IPS DF 4.7 (cell line): Measurements from ENCODE around the gene JOSD1.

ENCODE experiments used
- DNase-seq: peaks from one replicate; pipeline ENCODE4 v3.0.0-alpha.2; 2013; ENCODE audit warnings: low spot score; ENCODE audit errors: extremely low read depth

JOSD1 gene

GRCh38 chr22:38715176-38715764 is 14.5 kb upstream of the JOSD1 start:
- DNase-seq = no peak

- no peak for DNase-seq
Observed at GRCh38 chr22:38713921-38714320, 13.2 kb upstream of the JOSD1 start.

GRCh38 chr22:38712486-38713207 is 11.9 kb upstream of the JOSD1 start:
- DNase-seq = no peak

GRCh38 chr22:38710866-38711265 is 10.1 kb upstream of the JOSD1 start:
- no peak for DNase-seq

DNA sequence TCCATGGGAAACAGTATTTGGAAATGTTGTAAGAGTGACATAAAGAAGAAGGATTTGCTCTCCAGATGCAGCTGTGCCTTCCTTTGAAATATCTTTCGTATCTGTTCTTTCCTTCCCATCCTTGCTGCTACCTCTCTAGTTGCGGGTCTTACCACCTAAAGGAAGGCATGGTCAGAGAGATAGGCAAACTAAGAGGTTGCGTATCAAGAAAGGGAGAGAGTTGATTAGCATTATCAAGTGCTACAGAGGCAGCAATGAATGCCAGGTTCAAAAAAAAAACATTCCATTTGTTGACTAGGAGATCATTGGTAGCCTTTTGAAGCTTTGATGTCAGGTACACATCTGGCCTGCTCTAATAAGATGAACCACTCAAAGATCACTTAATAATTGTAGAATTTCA is 9.6 kb upstream of the JOSD1 start:
- no peak for DNase-seq

DNA sequence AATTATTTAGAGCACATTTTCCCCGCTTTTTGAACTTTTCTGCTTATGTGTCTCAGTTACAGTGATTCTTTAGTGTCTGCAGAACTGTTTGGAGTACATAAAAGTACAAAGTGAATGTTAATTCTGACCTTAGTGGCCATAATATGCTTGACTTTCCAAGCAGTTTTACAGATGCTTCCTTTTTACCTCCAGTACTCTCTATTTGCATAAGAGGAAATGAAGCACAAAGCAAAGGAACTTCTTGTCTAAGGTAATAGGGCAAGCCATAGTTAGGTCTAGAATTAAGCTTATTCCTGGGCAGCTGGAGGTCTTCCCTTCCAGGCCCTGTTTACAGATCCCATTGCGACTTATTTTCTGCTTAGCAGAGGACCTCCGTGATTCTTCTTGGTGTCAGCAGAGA is 8.6 kb upstream of the JOSD1 start:
- no peak for DNase-seq

- no peak for DNase-seq
Observed at GRCh38 chr22:38707984-38708383, 7.2 kb upstream of the JOSD1 start.

- no peak for DNase-seq
Observed at GRCh38 chr22:38707346-38707745, 6.6 kb upstream of the JOSD1 start.

DNA sequence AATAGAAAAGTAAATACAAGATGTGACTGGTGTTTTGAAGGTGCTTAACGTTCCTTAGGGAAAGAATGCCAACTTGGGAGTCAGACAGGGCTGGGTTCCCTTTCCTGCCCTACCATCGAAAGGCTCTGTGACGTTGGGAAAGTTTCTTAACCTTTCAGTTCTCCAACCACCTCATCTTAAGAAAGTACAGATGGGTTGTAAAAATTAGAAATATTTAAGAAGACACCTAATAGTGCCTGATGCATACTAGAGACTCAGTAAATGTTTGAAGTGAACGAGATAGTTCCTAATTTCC is 6.1 kb upstream of the JOSD1 start:
- DNase-seq = no peak

DNA sequence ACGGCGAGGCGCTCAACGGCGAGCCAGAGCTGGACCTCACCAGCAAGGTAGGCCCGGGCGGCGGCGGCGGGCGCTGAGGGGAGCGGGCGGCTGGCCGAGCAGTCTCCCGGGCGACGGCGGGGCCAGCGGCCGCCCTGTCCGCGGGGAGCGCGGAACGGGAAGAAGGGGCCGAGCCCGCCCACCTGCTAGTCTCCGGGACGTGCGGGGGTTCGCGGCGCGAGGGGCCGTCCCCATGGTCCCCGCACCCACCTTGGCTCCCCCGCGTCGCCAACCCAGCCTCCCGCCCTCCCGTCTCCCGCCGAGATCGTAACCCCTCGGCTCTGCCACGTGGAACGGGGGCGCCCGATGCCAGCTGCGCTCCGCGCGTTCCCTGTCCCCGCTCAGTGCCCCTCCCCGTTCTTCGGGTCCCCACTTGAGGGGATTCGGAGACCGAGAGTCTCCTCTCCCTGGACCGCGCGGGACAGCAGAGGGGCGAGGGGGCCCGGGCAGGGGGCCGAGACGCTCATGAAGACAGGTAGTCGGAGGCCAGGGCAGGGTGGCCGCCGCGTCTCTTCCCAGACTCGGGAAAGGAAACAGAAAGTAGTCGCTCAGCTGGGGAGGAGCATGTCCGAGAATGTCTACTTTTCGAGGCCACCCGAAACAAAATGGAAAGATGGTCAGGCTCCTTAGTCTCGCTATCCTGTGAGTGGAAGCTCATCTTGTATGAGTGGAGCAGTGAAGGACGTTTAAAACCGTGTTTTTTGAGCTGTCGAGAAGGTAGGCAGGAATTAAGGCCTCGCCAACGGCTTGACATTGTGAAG is 5.6 kb upstream of the JOSD1 start:
- DNase-seq = no peak

DNA sequence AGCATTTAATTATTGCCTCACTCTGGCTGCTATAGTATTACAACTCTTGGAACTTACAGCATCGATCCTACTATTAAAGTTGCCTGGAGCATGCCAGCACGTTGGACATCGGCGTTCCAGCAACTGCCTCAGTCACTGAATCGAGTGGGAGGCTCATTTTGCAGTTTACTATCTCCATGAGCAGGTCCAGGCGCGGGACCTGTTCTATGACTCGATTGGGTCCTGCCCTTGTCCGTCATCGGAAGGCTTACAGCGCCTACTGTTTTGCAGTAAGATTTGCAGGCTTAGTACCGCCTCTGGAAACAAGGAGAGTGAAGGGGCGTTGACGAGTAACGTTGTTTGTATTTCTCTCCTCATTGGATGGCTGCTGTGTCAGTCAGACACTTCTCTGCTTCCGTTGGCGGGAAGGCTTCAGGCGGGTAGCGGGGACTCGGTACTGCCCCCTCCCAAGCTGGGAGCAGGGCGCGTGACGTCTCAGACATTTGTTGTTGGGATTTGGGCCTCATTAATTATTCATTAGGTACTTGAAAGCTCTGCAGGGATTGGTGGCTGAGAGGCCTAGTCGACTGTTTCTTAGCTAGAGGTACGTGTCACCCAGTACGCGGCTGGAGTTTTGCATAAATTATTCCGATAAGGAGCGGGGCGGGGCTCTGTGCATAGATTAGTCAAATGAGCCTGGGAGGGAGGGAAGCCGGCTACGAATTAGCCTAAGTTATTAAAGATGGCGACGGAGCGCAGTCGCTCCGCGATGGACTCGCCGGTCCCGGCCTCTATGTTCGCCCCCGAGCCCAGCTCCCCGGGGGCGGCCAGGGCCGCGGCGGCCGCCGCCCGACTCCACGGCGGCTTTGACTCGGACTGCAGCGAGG is 4.7 kb upstream of the JOSD1 start, which contains the start of gene GTPBP1:
TSS of gene GTPBP1 (plus strand) at position 710 of the 866 bp plus-strand sequence. CDS start at position 722, 12 bp downstream.
- DNase-seq = peak; percentile 99

DNA sequence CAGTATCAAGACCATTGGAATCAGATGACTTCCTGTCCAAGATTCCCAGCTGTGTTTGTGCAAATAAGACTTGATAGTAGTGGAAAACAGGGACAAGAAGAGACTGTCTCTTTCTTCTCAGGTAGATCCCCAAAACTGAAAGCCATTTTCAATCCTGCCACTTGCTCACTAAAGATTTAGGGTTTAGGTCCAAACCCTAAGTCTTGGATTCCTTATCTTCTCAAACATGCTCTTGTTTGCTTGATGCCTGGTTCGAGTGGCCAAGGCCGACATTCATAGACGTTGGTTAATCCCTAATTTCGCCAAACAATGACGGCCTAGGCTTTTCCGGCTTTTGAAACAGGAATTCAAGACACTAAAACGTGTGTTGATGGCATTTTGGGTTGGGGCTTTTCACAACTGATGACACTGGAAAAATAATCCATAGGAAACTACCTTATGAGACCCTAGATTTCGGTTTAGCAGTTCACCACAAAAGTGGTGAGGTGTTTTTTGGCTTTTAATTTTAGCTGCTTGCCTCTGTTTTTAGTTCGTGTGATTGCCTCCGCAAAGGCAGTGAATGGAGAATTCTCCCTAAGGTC is 4.0 kb upstream of the JOSD1 start:
- no peak for DNase-seq

DNA sequence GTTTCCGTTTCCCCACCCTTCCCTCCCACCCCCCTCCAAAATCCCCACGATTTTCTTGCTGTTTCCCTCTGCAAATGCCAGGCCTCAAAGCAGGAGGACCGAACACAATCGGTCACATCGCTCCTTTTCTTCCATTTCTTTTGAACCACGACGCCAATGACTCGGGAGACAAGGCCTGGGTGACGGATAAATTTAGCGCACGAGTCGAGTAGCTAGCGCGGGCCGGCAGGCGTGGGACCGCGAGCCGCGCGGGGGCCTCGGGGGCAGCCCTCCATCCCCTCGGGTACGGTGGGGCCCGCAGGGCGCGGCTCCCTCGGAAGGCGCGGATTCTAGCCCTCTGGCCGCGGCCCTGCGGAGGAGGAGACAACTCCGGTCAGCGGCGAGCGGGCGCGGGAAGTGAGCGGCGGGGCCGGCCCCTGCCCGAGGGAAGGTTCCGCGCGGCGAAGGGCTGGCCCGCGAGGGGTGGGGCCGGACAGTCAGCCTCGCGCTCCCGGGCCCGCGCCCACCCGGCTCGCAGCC is 414 bp downstream of the JOSD1 start:
- no peak for DNase-seq

DNA sequence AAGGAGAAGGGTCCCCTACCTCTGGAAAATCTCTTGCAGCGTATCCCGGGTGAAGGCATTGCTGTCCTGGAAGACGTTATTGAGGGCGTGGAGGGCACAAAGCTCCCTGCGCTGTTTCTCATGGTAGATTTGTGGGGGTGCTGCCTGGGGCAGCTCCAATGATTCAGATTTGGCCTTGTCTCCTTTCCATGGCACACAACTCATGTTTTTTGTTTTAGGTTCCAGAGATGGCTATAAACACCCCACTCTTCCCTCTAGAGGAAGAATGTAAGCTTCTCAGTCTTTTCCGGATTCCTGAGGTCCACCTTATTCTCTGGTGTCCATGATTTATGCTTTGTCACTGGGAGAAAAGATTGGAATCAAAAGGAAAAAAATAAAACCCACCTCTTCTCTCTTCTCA is 959 bp downstream of the JOSD1 start:
- no peak for DNase-seq

DNA sequence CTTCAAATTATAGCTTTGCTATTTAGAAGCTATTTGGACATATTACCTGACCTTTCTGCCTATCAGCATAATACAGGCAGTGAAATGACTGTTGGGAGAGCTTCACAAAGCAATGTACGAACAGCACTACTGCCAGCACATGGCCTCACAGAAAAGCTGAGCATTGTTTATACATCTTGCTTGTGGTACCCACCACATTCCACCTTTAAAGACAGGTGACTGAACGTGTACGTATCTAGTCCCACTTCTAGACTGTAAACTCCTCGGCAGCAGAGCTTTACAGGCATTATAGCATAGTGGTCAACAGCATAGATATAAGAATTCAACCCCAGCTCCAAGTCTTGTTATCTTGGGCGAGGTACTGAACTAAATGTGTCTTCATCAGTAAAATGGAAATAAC is 1.6 kb downstream of the JOSD1 start:
- DNase-seq = no peak

GRCh38 chr22:38698407-38699094 is 2.2 kb downstream of the JOSD1 start:
- no peak for DNase-seq

GRCh38 chr22:38697425-38698089 is 3.2 kb downstream of the JOSD1 start:
- no peak for DNase-seq

DNA sequence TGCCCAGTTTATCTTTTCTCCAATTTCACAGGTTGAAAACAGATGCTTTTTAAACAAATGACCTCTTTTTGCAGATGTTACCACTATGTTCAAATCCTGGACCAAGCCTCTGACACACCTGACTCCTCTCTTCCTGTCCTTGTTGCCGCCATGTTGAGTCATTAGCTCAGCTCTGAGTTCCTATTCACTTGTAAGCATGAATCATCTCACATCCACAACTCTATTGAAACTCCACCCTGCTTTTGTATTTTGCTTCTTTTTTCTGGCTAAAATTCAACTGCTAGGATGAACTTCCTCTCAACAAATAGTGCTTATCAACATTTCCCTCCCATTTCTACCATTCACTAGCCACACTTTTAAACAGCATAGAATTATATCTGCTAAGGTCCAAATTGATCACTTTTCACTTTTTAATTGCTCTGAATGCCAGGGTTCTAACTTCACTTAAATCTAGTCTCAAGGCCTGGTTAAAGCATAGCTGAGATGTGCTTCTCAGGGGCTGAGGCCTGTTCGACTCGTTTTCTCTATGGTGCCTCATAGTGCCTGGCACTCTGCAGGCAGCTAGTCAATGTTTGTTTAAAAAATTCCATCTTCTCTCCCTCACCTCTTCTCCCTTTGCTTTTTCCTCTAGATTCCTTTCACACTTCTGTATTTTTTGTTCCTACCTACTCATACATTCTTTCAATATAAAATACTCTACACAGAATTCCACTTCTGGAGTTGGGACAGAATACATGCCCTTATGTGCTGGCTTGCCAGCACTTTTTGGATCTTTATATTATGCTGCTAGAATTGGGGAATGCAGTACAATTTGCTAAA is 3.9 kb downstream of the JOSD1 start:
- no peak for DNase-seq

- no peak for DNase-seq
Observed at GRCh38 chr22:38694940-38695339, 5.8 kb downstream of the JOSD1 start.
